Cardiac muscle cell (in vitro differentiated cells and primary cell): ENCODE results near the gene MSL3B.

ENCODE experiments used
- DNase-seq, 2 donors: peaks; one replicate each; pipeline versions ENCODE4 v3.0.0 to v3.0.0-alpha.2; 2010 to 2017; ENCODE audit warnings: low read depth in 1 of 2, low spot score in 1 of 2
- H3K27ac ChIP-seq: fragments of 200-600 bp; sonication (generic); 2 replicates; pipeline ENCODE4 v1.5.1; 2016
- H3K27me3 ChIP-seq: fragments of 200-600 bp; sonication (generic); 2 replicates; pipeline ENCODE4 v1.6.0; 2016; ENCODE audit warnings: control low read depth
- H3K36me3 ChIP-seq: fragments of 200-600 bp; sonication (generic); 2 replicates; pipeline ENCODE4 v1.5.1; 2016; ENCODE audit warnings: control low read depth
- H3K4me1 ChIP-seq: fragments of 200-600 bp; sonication (generic); 2 replicates; pipeline ENCODE4 v1.8.1; 2017; ENCODE audit warnings: low read depth, mild to moderate bottlenecking, mixed run types
- H3K4me3 ChIP-seq: fragments of 200-600 bp; sonication (generic); 2 replicates; pipeline ENCODE4 v1.5.1; 2016; ENCODE audit warnings: mild to moderate bottlenecking
- H3K9me3 ChIP-seq: fragments of 200-600 bp; sonication (generic); 2 replicates; pipeline ENCODE4 v1.5.1; 2017; ENCODE audit warnings: low read depth, mild to moderate bottlenecking, control low read depth
- CTCF ChIP-seq: IDR thresholded peaks from 2 replicates; pipeline ENCODE4 v1.5.1; 2012; ENCODE audit warnings: low read depth, mild to moderate bottlenecking, low read length

The MSL3B gene

DNA sequence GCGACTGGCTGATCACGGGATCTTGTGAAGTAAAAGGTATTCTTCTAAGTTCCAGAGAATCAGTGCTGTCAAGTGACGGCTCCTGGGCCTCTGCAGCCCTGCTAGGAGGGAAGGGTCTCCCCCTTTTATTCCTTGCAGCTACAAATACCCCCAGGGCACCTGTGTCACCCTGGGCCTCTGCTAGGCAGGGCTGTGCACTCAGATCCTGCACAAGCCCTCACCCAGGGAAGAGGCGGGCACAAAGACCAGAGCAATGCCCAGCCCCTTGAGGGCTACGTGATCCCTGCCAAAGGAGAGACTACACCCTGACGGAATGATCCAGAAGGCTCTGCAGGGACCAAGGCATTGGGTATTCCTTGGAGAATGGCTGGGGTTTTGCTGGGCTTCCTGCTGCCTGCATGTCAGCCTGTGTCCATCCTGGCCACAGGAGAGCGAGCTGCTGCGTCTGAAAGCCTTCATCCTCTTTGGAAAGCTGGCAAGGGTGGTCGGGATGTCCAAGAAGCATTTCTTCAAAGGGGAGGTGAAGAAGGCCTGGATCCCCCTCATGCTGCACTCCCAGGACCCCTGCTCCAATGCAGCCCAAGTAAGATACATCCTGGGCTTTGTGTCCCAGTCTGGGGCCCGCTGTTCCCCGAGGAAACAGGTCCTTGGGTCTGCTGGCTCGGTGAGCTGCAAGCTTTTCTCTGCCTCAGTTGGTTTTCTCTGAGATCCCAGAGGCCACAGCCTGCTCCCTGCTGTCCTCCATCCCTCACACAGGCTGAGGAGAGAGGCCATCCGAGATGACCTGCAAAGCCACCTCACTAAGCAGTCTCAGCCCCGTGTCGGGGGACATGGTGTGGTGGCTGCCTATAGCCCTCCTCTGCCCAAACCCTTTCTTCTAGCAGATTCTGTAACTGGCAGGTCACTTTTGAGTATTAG is 38.7 kb downstream of the MSL3B start:
- no peak for DNase-seq
- no peaks in the 10 kb centered on the region for H3K27me3 ChIP-seq

DNA sequence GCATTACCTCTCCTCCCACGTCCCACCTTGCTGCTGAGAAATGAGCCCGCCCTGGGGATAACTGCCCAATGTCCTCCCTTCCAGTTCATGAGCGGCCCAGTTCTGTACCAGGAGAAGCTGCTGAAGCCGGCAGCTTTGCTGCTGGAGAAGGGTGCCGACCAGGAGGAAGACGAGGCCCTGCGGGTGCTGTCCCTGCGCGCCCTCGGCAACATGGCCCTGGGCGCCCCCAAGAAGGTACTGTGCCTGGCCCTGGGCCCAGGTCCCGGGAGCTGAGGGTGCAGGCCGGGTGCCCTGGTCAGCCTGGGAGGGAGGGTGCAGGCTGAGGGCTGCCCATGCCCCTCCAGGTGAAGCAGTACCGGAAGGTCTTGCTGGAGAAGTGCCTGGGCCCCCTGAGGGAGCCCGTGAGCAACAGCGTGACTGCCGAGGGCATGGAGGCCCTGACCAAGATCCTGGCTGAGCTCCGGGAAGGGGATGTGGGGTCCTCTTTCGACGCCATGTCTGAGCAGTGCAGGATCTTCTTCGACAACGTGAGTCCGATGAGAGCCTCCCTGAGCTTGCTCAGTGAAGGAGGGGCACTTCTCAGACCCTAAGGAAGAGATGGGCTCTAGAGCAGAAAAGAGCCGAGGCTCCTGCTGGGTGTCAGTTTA is 39.5 kb downstream of the MSL3B start:
- DNase-seq: no peak
- H3K36me3 ChIP-seq: no peaks in the 10 kb centered on the region
- H3K9me3 ChIP-seq: no peaks in the 10 kb centered on the region
- no peak overlapping the region for H3K4me3 ChIP-seq
- peaks cover 15% of the 10 kb centered on the region for H3K4me1 ChIP-seq
- TF ChIP-seq CTCF: no peak
- no peaks in the 10 kb centered on the region for H3K27me3 ChIP-seq
- H3K27ac ChIP-seq: no peak overlapping the region

More for the DNA sequence above, 38.7 kb downstream of the MSL3B start:
- H3K36me3 ChIP-seq: no peaks in the 10 kb centered on the region
- no peak for TF ChIP-seq CTCF
- H3K27ac ChIP-seq: no peak overlapping the region
- peaks cover 15% of the 10 kb centered on the region for H3K4me1 ChIP-seq
- H3K4me3 ChIP-seq: no peak overlapping the region
- H3K9me3 ChIP-seq: no peaks in the 10 kb centered on the region

- Histone ChIP-seq H3K36me3 (no peaks in the 10 kb centered on the region), H3K27ac (no peak overlapping the region), H3K9me3 (no peaks in the 10 kb centered on the region), H3K27me3 (no peaks in the 10 kb centered on the region), H3K4me1 (no peaks in the 10 kb centered on the region), H3K4me3 (no peak overlapping the region)
- no peak for TF ChIP-seq CTCF
- DNase-seq: no peak
These were observed 43.8 kb downstream of the MSL3B start for GRCh38 chr2:233824373-233824772.

GRCh38 chr2:233823731-233824121 is 44.5 kb downstream of the MSL3B start:
- Histone ChIP-seq H3K36me3 (no peaks in the 10 kb centered on the region), H3K4me3 (no peak overlapping the region), H3K4me1 (no peaks in the 10 kb centered on the region), H3K27me3 (no peaks in the 10 kb centered on the region), H3K9me3 (no peaks in the 10 kb centered on the region), H3K27ac (no peak overlapping the region)
- no peak for DNase-seq
- TF ChIP-seq CTCF: no peak

- TF ChIP-seq CTCF: no peak
- DNase-seq: no peak
- no peaks in the 10 kb centered on the region for H3K27me3 ChIP-seq
- no peak overlapping the region for H3K4me3 ChIP-seq
- H3K27ac ChIP-seq: no peak overlapping the region
- no peaks in the 10 kb centered on the region for H3K9me3 ChIP-seq
- no peaks in the 10 kb centered on the region for H3K4me1 ChIP-seq
- no peaks in the 10 kb centered on the region for H3K36me3 ChIP-seq
These were observed 45.1 kb downstream of the MSL3B start for GRCh38 chr2:233822781-233823730.
